Measurements from ENCODE around the gene KIAA1217.

GRCh38 chr10:24381235-24382010 lies 172.5 kb downstream of the KIAA1217 start:
- TF ChIP-seq, protein P1, sequence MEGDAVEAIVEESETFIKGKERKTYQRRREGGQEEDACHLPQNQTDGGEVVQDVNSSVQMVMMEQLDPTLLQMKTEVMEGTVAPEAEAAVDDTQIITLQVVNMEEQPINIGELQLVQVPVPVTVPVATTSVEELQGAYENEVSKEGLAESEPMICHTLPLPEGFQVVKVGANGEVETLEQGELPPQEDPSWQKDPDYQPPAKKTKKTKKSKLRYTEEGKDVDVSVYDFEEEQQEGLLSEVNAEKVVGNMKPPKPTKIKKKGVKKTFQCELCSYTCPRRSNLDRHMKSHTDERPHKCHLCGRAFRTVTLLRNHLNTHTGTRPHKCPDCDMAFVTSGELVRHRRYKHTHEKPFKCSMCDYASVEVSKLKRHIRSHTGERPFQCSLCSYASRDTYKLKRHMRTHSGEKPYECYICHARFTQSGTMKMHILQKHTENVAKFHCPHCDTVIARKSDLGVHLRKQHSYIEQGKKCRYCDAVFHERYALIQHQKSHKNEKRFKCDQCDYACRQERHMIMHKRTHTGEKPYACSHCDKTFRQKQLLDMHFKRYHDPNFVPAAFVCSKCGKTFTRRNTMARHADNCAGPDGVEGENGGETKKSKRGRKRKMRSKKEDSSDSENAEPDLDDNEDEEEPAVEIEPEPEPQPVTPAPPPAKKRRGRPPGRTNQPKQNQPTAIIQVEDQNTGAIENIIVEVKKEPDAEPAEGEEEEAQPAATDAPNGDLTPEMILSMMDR (IDR thresholded peaks at IDR 0.05): no peak
- no peak for TF ChIP-seq POLR2A (IDR thresholded peaks at IDR 0.05)
